EH (cell line): ENCODE measurements around the gene EMC6.
"Not testable (repeated sequence)": the region's sequence is repeated elsewhere in the genome, so short reads cannot be mapped to it uniquely, and the experiment has no call there.

Experiments used
- DNase-seq: peaks from one replicate; pipeline ENCODE4 v3.0.0-alpha.2; 2015; ENCODE audit warnings: low read depth

The EMC6 gene

GRCh38 chr17:3681565-3681964 is 13.0 kb downstream of the EMC6 start:
- no peak for DNase-seq

- DNase-seq = no peak
These were observed 13.4 kb downstream of the EMC6 start for GRCh38 chr17:3682033-3682432.

- DNase-seq = peak; percentile 39
These were observed 14.5 kb downstream of the EMC6 start for GRCh38 chr17:3683054-3683511.

- no peak for DNase-seq
These were observed 16.6 kb downstream of the EMC6 start for GRCh38 chr17:3685174-3685573.

- DNase-seq = no peak
These were observed 19.5 kb downstream of the EMC6 start for GRCh38 chr17:3688027-3688553.

GRCh38 chr17:3688852-3689261 is 20.2 kb downstream of the EMC6 start:
- no peak for DNase-seq

GRCh38 chr17:3689262-3690093 is 20.9 kb downstream of the EMC6 start:
- DNase-seq = no peak

- no peak for DNase-seq
These were observed 21.6 kb downstream of the EMC6 start for GRCh38 chr17:3690094-3690715.

GRCh38 chr17:3691617-3692067 is 23.0 kb downstream of the EMC6 start:
- no peak for DNase-seq

GRCh38 chr17:3692346-3692745 is 23.7 kb downstream of the EMC6 start:
- DNase-seq = no peak

GRCh38 chr17:3693141-3693540 is 24.5 kb downstream of the EMC6 start:
- DNase-seq = no peak

- no peak for DNase-seq
These were observed 25.2 kb downstream of the EMC6 start for GRCh38 chr17:3693829-3694231.

GRCh38 chr17:3695129-3695722 is 26.6 kb downstream of the EMC6 start:
- DNase-seq = peak; percentile 44

GRCh38 chr17:3695723-3696411 is 27.3 kb downstream of the EMC6 start, which contains the start of gene P2RX5:
P2RX5 (minus strand) TSS chr17:3696155; CDS start chr17:3696005, 150 bp downstream.
- peak; percentile 25 for DNase-seq

GRCh38 chr17:3697103-3697476 is 28.5 kb downstream of the EMC6 start:
- no peak for DNase-seq

- no peak for DNase-seq
These were observed 29.5 kb downstream of the EMC6 start for GRCh38 chr17:3698139-3698538.

GRCh38 chr17:3699951-3700350 is 31.3 kb downstream of the EMC6 start:
- DNase-seq = no peak

- not testable (repeated sequence) for DNase-seq
These were observed 33.5 kb downstream of the EMC6 start for GRCh38 chr17:3702041-3702539.

GRCh38 chr17:3704931-3705717 is 36.5 kb downstream of the EMC6 start:
- no peak for DNase-seq

GRCh38 chr17:3705718-3705984 is 37.0 kb downstream of the EMC6 start:
- not testable (repeated sequence) for DNase-seq

- no peak for DNase-seq
These were observed 39.8 kb downstream of the EMC6 start for GRCh38 chr17:3708366-3708765.
